Epidermal melanocyte (primary cell): ENCODE data around the gene C19orf47.
"Not testable (repeated sequence)": the region's sequence is repeated elsewhere in the genome, so short reads cannot be mapped to it uniquely, and the experiment has no call there.

ENCODE experiments used
- DNase-seq: peaks from one replicate; pipeline ENCODE4 v3.0.0; 2011; ENCODE audit warnings: low spot score; ENCODE audit not compliant: insufficient read length

C19orf47 gene

DNA sequence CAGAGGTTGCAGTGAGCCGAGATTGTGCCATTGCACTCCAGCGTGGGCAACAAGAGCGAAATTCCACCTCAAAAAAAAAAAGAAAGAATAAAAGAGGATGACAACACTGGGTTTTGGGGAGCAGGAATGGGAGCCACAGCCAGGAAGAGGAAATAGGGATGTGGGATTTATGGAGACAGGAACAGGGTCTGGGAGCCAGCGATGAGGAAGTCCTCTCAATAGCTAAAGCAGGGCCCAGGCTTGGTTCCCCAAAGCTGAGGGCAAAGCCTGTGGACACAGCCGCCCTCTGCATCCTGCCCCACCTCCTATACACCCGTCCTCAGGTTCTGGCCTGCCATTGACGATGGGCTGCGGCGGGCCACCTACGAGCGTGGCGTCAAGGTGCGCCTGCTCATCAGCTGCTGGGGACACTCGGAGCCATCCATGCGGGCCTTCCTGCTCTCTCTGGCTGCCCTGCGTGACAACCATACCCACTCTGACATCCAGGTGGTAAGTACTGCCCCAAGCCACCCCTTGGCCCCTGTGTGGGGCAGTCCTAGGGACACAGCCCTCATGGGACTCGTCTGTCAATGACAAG is 28.2 kb upstream of the C19orf47 start:
- DNase-seq, result no peak

DNA sequence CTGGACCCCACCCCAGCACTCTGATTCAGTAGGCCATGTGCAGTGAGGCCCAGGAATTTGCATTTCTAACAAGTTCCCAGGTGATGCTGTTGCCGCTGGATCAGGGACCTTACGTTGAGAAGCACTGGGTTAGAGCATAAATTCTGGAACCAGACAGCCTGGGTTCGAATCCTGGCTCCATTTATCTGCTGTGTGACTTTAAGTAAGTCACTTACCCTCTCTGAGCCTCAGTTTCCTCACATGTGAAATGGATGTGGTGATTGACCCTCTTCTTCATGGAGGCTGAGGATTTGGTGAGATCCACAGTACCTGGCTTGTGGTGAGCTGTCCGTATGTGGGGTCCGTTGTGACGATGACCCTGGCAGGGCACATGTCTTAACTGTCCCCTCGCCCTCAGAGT is 25.9 kb upstream of the C19orf47 start:
- DNase-seq, result no peak

DNA sequence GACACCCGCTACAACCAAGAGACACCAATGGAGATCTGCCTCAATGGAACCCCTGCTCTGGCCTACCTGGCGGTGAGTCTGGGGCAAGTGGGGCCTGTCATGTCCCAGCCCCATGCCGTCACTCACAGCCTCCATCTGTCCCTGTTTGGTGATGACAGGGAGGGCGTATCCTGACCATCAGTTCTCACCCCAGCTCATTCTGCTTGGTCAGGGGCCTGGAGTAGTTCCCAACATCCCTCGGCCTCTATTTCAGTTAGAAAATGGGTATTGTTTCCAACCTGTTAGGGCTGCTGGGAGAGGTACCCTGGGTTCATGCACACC is 23.6 kb upstream of the C19orf47 start:
- no peak for DNase-seq

DNA sequence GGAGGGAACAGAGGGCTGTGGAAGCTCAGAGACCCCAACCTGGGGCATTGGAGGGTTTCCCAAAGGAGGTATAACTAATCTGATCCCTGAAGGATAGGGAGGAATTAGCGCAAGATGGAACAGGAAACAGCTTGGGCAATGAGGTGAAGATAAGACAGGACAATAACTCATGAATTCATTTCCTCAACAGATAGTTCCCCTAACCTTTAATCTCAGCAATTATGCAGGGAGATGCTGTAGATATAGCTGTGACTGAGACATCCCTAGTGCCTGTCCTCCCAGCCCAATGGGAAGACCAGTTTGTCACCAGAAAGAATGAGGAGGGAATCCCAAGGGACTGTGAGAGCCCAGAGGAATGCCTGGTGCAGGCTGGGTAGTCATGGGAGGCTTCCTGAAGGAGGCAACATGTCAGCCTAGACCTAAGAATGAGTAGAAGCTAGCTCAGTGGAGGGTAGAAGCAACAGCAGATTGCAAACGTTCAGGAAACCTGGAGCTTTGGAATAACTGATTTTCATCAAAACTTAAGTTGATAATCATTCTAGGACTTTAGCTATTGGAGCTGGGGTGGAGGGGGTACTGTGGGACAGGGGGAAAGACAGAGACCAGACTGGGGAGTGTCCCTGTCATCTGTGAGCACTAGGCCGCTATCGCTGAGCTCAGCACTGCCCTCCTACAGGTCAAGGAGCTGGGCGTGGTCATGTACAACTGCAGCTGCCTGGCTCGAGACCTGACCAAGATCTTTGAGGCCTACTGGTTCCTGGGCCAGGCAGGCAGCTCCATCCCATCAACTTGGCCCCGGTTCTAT is 23.0 kb upstream of the C19orf47 start:
- no peak for DNase-seq

DNA sequence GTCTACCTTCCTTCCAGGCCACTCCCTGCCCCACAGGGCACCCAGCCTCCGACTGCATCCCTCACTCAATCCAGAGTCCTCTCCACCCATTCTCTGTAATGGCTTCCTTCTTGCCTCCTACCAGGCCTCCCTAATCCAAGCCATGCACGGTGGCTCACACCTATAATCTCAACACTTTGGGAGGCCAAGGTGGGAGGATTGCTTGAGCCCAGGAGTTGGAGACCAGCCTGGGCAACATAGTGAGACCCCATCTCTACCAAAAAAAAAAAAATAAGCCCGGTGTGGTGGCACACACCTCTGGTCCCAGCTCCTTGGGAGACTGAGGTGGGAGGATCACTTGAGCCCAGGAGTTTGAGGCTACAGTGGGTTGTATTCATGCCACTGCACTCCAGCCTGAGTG is 22.1 kb upstream of the C19orf47 start:
- not testable (repeated sequence) for DNase-seq

DNA sequence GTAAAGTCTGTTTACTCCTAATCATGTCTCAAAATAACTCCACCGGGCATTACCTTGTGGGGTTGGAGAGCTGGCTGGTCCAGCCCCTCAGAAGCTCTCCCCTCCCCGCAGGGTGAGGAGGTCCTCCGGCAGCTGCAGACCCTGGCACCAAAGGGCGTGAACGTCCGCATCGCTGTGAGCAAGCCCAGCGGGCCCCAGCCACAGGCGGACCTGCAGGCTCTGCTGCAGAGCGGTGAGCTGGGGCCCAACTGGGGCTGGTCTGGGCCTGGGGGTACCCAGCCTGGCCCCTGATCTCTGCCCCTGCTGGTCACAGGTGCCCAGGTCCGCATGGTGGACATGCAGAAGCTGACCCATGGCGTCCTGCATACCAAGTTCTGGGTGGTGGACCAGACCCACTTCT is 21.6 kb upstream of the C19orf47 start:
- DNase-seq, result no peak

DNA sequence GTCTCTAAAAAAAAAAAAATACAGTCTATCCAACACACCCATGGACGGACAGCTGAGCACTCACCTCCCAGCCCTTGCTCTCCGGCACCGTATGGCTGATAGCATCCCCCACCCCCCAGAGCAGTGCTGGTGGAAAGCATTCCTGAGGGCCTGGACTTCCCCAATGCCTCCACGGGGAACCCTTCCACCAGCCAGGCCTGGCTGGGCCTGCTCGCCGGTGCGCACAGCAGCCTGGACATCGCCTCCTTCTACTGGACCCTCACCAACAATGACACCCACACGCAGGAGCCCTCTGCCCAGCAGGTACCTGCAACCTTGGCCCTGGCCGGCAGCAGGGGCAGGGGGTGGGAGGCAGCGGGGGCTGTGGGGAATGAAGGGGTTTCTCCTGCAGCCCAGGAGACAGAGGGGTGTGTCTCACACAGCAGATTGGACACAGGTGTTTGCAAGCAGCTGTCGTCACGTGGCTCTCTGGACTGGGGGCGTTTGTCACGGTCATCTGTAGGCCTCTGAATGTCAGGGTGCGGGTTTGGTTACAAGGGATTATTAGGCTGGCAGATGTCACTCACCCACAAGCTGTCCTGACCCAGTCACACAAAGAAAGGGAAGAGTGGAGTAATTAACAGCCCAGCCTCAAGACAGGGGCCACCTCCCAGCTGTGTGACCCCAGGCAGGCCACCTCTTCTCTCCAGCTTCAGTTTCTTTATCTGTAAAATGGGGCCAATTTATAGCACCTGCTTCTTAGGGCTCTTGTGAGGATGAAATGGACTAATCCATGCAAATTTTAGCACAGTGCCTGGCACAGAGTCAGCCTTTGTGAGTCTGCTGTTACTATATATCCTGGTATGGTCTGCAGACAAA is 19.6 kb upstream of the C19orf47 start:
- DNase-seq, result no peak

DNA sequence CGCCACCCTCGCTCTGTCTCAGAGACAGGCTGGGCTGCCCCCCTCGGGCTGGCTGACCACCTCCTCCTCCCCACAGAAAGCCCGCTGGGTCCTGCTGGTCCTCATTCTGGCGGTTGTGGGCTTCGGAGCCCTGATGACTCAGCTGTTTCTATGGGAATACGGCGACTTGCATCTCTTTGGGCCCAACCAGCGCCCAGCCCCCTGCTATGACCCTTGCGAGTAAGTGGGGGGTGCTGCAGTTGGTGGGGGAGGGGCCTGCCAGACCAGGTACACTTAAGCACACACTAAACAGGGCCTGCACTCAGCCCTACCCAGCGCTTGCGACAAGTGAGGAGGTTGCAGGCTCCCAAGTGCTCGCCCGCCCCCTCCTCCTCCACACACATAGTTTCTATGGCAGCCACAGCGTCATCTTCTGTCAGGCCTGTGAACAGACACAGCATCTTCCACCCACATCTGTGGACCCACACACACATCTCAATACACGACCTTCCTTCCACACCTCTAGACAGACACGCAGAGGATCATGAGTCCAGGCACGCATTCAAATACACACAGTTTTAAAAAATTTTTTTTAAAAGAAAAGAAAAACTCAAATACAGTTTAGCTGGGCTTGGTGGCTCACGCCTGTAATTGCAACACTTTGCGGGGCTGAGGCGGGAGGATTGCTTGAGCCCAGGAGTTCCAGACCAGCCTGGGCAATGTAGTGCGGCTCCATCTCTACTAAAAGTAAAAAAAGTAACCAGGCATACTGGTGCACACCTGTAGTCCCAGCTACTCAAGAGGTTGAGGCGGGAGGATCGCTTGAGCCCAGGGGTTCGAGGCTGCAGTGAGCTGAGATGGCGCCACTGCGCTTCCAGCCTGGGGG is 18.7 kb upstream of the C19orf47 start:
- no peak for DNase-seq

DNA sequence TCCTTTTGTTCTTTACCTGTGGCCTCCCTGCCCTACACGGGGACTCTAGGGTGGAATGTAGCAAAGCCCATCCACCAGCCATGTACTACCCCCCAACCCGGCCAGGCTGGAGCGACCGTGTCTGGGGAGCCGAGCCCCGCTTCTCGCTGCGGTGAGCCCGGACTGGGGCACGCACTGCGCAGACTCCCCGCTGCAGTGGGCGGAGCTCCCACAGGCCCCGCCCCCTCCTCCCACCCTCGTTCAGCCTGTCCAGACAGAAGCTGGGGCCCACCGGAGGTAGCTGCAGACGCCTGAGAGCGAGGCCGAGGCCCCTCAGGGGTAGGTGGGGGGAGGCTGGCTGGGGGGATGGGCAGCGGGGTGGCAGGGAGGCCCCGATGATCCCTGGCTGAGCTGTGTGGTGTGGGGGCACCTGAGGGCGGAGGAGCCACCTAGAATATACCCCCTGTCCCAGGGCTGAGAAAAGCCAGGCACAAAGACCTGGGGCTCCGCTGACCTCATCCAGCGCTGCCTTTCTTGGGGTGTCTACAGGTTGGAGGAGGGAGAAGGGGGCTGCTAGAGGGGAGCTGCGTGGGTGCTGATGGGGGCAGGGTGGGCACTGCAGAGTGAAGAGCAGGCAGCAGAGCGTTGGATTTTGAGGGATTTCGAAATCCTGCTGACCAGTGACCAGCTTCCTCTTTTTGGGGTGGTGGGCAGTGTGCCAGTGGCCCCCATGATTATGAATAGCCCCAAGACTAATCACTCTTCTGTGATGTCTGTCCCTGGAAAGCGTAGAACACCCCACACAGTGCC is 17.6 kb upstream of the C19orf47 start:
- DNase-seq, result peak; percentile 98

DNA sequence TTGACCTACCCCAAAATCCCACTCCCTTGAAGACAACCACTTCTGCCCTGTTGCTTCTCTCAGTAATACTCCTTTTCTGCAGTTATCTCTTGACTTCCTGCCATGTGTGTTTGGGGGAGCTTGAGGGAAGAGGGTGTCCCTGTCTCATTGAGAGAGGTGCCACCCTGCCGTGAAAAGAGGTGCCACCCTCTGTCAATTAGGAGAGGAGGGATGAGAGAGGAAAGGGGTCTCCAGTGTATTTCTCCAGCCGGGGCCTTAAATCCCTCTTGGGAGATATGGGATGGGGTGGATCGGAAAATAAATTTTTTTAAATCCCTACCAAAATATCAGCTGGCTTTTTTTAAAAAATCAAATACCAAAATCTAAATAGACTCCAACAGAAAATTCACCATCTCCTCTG is 16.8 kb upstream of the C19orf47 start:
- no peak for DNase-seq

DNA sequence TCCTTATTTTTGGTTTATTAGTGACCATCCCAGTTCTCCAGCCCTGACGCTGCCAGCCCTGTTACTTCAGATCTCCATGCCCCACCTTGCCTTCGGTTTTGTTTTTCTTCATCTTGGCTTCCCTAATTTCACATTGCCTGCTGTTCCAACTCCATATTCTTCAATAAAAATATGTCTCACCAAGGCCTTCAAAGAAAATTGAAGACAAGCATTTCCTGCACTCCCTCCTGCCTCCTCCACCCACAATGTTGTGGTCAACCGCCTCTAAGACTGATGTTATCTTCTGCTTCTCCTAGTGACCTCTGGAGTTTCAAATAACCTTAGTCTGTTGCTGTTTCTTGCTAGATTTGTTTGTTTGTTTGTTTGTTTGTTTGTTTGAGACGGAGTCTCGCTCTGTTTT is 14.9 kb upstream of the C19orf47 start:
- no peak for DNase-seq

DNA sequence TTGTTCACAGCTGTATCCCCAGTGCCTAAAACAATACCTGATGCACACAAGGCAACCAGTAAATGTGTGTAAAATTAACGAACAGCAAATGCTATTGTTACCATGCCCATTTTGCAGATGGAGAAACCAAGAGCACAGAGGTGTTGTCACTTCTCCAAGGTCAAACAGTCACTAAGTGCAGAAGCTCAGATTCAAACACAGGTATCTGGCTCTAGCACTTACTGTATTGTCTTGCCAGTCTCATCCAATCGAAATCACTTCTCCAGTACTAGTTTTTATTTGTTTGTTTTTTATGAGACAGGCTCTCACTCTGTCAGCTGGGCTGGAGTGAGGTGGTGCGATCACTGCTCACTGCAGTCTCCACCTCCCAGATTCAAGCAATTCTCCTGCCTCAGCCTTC is 14.0 kb upstream of the C19orf47 start:
- DNase-seq, result no peak

DNA sequence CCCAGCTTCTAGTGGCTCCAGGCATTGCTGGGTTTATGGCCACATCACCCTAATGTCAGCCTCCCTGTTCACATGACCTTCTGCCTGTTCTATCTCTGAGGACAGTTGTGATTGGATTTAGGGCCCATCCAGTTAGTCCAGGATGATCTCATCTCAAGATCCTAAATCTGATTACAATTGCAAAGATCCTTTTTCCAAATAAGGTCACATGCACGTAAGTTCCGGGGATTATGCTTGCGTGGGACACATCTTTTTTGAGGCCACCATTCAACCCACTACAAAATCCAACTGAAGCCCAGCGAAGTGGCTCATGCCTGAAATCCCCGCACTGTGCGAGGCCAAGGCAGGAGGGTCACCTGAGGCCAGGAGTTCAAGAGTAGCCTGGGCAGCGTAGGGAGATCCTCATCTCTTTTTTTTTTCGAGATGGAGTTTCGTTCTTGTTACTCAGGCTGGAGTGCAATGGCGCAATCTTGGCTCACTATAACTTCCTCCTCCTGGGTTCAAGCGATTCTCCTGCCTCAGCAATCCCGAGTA is 12.6 kb upstream of the C19orf47 start:
- no peak for DNase-seq

DNA sequence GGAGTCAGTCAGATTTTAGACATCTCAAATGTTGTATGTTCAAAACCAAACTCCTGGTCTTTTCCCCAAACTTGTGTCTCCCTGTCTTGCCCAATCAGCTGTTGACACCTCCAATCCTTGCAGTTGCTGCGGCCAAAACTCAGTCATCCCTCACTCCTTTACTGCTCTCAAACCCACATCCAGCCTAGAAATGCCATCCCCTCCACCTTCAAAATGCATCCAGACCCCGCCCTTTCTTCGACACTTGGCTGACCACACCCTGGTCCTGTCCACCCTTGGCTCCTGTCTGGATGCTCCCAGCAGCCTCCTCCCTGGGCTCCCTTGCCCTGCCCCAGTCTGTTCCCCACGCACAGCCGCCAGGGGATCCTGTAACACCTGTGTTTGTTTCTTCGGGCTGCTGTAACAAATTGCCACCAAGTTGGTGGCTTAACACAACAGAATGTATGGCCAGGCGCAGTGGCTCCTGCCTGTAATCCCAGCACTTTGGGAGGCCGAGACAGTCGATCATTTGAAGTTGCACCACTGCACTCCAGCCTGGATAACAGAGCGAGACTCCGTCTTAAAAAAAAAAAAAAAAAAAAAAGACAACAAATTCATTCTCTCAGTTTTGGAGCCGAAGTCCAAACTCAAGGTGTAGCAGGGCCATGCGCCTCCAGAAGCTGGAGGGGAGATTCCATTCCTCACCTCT is 12.0 kb upstream of the C19orf47 start:
- no peak for DNase-seq

DNA sequence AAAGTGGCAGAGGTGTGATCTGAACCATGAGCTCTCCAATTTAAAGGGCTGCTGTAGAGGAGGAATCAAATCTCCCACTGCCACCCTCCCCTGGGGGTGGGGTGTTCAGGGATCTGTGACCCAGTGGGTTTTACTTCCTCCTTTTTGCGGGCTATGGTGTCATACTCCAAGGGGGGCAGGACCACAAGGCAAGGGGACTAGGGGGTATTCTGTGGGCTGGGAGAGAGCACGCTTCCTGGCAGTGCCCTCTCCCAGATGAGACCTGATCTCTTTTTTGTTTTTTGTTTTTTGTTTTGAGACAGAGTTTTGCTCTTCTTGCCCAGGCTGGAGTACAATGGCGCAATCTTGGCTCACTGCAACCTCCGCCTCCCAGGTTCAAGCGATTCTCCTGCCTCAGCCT is 10.6 kb upstream of the C19orf47 start:
- no peak for DNase-seq

DNA sequence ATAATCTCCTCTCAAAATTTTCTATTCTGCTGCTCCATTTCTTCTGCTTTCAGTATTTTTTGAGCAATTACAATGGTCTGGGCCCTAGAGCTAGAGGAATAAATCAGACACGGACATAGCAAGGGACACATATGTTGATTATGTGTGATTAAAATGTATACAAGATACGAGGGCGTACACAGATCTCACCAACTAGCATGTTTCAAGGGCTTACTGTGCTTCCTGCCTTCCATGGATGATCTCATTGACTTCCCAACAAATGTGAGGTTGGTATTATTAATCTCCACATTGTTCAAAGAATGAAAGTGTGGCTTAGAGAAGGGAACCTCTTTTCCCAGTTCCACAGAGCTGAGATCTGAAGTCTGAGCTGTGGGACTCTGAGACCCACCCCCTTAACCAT is 9.4 kb upstream of the C19orf47 start:
- no peak for DNase-seq

DNA sequence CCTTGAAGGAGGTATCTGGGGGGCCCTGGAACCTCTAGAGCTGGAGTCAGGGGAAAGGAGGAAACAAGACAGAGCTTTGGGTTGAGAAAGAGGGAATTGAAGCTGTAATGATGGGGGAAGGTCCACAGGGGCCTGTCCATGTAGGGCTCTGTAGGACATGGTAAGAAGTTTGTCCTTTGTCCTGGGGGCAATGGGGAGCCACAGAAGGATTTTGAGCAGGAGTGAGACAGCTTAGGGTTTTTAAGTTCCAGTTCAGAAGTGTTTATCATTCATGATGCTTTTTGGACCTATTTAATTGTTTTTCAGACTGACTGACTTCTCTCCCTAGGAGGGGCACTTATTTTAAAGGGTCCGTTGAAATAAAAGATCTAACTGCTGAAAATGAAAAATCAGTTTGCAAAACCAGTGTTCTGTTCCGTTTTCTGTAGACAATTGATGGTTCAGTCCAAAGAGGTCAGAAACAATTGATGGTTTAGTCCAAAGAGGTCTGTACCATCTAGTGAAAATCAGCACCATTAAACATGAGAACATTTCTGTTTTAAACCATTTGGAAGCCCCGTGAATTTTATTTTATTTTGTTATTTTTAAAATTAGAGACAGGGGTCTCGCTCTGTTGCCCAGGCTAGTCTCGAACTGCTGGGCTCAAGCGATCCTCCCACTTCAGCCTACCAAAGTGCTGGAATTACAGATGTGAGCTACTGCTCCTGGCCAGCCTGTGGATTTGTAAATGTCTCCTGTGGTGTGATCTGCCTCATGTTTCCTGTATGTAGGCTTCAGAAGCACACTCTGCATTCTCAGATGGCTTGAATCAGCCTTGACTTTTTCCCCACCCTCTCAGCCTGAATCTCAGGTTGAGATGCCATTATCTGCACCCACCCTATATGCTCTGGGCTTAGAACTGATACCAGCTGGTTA is 8.7 kb upstream of the C19orf47 start:
- DNase-seq, result no peak

DNA sequence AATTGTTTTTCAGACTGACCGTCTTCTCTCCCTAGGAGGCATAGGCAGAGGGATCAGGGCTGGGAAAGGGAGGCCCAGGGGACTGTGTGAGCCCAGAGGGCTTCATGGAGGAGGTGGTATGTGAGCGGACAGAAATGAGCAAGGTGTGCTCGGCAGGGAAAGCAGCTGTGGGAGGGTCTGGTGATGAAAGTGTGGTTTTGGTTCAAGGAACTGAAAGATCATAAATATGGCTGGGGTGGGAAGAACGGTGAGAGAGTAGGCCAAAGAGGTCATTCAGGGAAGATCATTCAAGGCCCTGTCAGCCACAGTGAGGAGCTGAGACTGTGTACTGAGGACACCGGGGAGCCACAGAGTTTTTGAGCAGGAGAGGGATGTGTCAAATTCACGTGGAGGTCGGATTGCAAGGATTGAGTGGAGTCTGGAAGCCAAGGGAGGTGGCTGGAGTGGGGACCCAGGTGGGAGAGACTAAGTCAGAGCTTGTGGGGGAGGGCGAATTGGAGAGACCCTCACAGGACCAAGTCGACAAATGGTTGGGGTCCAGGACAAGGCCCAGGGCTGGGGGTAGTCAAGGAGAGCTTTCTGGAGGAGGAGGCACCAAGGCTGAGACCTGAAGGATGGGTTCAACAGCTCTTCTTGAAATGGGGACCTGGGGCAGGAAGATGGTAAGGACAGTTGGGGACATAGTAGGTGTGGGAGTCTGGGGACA is 7.9 kb upstream of the C19orf47 start:
- DNase-seq, result no peak
